Measurements from ENCODE around the gene F2RL1.
A peak's percentile ranks its signal among the peaks of the same experiment; 100 is the strongest.
"Not testable (repeated sequence)": the region's sequence is repeated elsewhere in the genome, so short reads cannot be mapped to it uniquely, and the experiment has no call there.

The F2RL1 gene, protein sequence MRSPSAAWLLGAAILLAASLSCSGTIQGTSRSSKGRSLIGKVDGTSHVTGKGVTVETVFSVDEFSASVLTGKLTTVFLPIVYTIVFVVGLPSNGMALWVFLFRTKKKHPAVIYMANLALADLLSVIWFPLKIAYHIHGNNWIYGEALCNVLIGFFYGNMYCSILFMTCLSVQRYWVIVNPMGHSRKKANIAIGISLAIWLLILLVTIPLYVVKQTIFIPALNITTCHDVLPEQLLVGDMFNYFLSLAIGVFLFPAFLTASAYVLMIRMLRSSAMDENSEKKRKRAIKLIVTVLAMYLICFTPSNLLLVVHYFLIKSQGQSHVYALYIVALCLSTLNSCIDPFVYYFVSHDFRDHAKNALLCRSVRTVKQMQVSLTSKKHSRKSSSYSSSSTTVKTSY
- long read RNA-seq = 0 reads

DNA sequence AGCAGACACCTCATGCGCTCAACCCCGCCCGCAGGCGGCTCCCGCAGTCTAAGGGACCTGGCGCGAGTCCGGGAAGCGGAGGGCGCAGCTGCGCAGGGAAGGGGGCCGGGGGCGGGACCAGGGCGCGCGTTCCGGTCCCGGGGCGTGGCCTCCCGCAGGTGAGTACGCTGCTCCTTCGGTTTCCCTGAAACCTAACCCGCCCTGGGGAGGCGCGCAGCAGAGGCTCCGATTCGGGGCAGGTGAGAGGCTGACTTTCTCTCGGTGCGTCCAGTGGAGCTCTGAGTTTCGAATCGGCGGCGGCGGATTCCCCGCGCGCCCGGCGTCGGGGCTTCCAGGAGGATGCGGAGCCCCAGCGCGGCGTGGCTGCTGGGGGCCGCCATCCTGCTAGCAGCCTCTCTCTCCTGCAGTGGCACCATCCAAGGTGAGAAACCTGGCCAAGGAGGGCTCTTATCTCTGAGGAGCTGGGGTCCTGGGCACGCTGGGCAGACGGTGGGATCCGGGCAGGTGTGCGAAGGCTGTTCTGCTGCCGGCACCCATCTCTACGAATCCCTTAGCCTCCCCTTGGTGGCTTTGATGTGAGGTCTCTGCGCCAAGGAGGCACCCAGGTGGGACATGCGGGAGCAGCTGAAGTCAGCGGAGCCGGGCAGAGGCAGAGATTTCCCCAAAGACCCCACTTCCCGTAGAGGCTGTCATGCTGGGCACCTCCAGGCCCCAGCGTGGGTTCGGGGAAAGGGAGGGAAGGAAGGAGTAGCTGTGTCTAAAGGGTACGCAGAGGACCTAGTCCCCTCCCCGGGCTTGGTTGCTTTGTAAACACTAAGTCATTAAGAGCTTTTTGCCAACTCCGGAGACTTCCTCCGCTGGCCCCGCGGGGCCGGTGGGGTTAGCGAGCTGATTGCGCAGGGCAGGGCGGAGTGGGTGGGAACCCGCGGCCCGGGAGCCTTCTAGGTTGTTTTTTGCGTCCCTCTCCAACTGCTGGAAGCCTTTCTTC, at the start of gene F2RL1:
TSS of gene F2RL1 (plus strand) at position 187 of the 988 bp plus-strand sequence. CDS start at position 340, 153 bp downstream.
- no peak for DNase-seq (ENCODE audit: low read depth in 1 of 2, low spot score in 1 of 2)
- Histone ChIP-seq H3K4me3 (replicated peaks; ENCODE audit: insufficient read depth, low read length) (peak within 1 kb of the TSS; percentile 37), H3K27me3 (ENCODE audit: insufficient read depth, poor library complexity, severe bottlenecking) (peaks cover 2% of the 10 kb centered on the region), H3K27ac (replicated peaks) (no peak within 1 kb of the TSS)
- TF ChIP-seq, protein P1, sequence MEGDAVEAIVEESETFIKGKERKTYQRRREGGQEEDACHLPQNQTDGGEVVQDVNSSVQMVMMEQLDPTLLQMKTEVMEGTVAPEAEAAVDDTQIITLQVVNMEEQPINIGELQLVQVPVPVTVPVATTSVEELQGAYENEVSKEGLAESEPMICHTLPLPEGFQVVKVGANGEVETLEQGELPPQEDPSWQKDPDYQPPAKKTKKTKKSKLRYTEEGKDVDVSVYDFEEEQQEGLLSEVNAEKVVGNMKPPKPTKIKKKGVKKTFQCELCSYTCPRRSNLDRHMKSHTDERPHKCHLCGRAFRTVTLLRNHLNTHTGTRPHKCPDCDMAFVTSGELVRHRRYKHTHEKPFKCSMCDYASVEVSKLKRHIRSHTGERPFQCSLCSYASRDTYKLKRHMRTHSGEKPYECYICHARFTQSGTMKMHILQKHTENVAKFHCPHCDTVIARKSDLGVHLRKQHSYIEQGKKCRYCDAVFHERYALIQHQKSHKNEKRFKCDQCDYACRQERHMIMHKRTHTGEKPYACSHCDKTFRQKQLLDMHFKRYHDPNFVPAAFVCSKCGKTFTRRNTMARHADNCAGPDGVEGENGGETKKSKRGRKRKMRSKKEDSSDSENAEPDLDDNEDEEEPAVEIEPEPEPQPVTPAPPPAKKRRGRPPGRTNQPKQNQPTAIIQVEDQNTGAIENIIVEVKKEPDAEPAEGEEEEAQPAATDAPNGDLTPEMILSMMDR (IDR thresholded peaks at IDR 0.05; ENCODE audit: insufficient read depth, low read length) = no peak
- TF ChIP-seq GABPA (IDR thresholded peaks at IDR 0.05; ENCODE audit: low read depth) (no peak), POLR2AphosphoS5 (IDR thresholded peaks at IDR 0.05; ENCODE audit: low read depth) (no peak), SPI1 (IDR thresholded peaks at IDR 0.05; ENCODE audit: borderline replicate concordance, low read depth) (no peak)
- TF ChIP-seq, protein P2, sequence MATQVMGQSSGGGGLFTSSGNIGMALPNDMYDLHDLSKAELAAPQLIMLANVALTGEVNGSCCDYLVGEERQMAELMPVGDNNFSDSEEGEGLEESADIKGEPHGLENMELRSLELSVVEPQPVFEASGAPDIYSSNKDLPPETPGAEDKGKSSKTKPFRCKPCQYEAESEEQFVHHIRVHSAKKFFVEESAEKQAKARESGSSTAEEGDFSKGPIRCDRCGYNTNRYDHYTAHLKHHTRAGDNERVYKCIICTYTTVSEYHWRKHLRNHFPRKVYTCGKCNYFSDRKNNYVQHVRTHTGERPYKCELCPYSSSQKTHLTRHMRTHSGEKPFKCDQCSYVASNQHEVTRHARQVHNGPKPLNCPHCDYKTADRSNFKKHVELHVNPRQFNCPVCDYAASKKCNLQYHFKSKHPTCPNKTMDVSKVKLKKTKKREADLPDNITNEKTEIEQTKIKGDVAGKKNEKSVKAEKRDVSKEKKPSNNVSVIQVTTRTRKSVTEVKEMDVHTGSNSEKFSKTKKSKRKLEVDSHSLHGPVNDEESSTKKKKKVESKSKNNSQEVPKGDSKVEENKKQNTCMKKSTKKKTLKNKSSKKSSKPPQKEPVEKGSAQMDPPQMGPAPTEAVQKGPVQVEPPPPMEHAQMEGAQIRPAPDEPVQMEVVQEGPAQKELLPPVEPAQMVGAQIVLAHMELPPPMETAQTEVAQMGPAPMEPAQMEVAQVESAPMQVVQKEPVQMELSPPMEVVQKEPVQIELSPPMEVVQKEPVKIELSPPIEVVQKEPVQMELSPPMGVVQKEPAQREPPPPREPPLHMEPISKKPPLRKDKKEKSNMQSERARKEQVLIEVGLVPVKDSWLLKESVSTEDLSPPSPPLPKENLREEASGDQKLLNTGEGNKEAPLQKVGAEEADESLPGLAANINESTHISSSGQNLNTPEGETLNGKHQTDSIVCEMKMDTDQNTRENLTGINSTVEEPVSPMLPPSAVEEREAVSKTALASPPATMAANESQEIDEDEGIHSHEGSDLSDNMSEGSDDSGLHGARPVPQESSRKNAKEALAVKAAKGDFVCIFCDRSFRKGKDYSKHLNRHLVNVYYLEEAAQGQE (IDR thresholded peaks at IDR 0.05; ENCODE audit: insufficient replicate concordance, low read depth) = no peak

DNA sequence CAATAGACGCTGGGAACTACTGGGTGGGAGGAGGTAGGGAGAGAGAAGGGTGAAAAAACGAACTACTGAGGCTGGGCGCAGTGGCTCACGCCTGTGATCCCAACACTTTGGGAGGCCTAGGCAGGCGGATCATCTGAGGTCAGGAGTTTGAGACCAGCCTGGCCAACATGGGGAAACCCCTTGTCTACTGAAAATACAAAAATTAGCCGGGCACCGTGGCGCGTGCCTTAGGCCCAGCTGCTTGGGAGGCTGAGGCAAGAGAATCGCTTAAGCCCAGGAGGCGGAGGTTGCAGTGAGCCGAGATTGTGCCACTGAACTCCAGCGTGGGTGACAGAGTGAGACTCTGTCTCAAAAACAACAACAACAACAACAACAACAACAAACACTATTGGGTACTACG, 47.8 kb upstream of the F2RL1 start:
- H3K27me3 ChIP-seq (ENCODE audit: insufficient read depth, poor library complexity, severe bottlenecking); DNase-seq (ENCODE audit: low read depth in 1 of 2, low spot score in 1 of 2); H3K4me3 ChIP-seq (replicated peaks; ENCODE audit: insufficient read depth, low read length); H3K27ac ChIP-seq (replicated peaks): not testable (repeated sequence)

DNA sequence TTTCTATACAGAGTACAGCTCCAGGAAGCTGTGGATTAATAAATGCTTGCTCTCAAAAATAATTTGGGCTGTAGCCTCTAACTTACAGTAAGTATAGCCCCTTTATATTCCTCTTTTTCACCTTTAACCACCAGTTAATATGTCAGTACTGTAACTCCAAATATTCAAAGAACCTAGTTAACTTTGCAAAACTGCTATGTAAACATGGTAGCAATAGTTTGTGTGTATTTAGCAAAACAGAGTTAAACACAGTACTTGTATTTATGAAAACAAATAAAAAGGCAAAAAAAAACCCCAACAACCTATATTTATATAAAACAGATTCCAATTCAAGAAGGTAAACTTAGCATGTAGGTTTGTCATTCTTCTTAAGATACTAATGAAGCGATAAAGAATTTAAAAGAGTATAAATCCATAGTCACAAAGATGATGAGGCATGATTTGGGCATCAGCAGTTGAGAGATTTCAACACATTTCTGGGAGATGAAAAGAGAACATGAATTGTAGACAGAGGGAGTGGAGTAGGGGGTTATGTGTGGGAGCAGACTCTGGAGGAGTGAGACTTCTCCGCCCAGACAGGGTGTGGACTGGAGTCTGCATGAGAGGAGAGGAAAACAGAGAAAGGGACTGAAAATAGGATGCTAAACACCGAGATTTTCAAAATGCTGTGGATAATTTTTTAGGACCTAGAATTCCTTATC, 47.0 kb upstream of the F2RL1 start:
- no peak for DNase-seq (ENCODE audit: low read depth in 1 of 2, low spot score in 1 of 2)
- TF ChIP-seq, protein P2 (IDR thresholded peaks at IDR 0.05; ENCODE audit: insufficient replicate concordance, low read depth) = no peak
- TF ChIP-seq, protein P1 (IDR thresholded peaks at IDR 0.05; ENCODE audit: insufficient read depth, low read length) = no peak
- no peak for TF ChIP-seq GABPA (IDR thresholded peaks at IDR 0.05; ENCODE audit: low read depth)
- TF ChIP-seq SPI1 (IDR thresholded peaks at IDR 0.05; ENCODE audit: borderline replicate concordance, low read depth) = no peak
- TF ChIP-seq POLR2AphosphoS5 (IDR thresholded peaks at IDR 0.05; ENCODE audit: low read depth) = no peak
- Histone ChIP-seq H3K27me3 (ENCODE audit: insufficient read depth, poor library complexity, severe bottlenecking) (no peaks in the 10 kb centered on the region), H3K27ac (replicated peaks) (no peak overlapping the region), H3K4me3 (replicated peaks; ENCODE audit: insufficient read depth, low read length) (no peak overlapping the region)

All from HL-60 (cell line).